Stimulated activated CD4-positive, alpha-beta T cell treated with anti-CD3 and anti-CD28 coated beads, Interleukin-1b, Interleukin-23, amount 100 ng/mL, for 24 hours (primary cell): Measurements from ENCODE around the gene FAP.

Source experiments
- DNase-seq, 4 experiments: peaks; one replicate each; pipeline ENCODE4 v3.0.0-alpha.2; 2020; ENCODE audit warnings: low read depth in 4 of 4, low spot score in 1 of 4

Gene FAP

DNA sequence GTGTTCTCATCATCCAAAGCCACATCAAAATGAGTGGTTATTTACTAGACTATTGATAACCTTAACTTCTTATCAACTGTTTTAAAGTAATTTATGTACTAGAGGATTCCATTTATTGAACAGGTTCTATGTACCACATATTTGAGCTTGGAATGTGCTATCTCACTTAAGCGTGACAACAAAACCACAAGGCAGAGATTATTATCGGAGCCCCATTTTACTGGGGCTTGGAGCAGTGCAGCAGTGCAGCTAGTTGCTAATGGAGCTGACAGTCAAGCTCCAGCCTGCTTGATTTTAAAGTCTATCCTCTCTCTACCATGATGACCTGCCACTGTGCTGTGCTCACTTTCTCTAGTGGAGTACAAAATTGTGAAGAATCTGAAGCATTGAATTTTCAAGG is 115.8 kb downstream of the FAP start:
- no peak for DNase-seq

DNA sequence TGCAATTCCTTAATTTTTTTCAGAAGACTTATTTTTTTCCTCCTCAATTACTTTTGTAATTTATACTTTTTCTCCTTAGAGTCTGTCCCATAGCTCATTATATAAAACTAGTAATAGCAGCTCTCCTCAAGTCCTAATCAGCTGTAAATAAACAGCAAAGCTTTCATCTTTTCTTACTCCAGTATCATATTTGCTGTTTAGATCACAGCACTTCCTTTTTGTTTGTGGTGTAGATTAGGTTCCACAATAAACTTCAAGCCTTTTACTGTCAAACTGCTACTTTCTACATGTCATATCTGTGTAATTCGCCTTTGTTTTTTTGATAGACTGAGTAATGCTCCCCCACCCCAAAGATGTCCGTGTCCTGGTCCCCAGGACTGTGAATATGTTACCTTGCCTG is 116.7 kb downstream of the FAP start:
- no peak for DNase-seq

DNA sequence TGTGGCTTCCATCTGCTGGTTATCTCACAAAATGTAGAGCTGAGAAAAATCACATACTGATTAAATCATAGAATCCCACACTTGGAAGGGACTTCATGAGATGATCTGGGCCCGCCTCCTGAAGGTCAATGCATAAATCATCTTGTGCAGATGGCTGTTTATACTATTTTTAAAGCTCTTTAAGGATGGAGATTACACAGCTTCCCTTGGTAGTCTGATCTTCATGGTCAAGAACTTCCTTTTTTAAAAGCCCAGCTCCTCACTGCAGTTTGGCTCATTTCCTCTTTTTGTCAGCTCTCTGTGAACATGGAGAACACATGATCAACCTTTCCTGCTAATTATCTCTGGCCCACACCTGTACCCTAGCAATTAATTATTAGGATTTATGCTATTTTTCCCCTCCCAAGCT is 117.1 kb downstream of the FAP start:
- no peak for DNase-seq

GRCh38 chr2:162125138-162125537 is 118.1 kb downstream of the FAP start:
- DNase-seq: no peak

DNA sequence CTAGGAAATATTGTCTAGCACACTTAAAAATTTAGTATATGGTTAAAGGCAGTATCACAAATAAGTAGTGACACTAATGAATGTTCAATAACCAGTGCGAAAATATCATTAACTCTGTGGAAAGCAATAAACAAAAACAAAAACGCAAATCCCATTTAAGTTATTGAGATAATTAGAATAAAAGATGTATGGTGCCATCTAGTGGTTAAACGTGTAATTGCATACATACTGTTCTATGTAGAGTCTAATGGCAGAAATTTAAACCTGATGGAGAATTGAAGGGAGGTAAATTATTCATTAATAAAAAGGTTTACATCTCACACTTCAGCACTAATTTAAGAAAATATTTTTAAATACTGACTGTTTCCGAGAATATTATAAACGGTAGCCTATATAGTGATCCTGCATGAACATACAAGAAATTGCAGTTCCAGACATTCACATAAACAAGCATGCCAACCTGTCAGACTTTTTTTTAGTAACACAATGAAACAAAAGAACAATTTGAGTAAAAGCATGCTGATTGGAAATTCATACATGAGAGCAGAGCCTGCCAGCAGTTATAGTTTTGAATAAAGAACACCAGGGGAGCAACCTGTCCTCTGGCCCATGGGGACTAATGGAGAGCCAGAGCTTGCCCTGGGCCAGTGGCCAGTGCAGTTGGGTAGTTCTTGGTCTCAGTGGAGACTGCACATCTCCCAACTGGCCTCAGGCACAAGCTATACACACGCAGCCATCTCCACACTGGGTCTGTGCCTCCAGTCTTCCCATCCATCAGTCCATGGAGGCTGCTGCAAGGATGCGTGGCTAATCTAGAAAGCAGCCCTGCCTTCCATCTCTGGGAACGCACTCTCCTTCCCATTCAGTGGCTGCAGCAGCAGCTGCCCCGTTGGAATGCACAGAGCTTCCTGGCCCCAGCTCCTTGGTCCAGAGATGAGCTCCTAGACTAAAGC is 119.2 kb downstream of the FAP start:
- no peak for DNase-seq
